BJ (cell line): ENCODE results near the gene ALDH1A2. TPM values are rescaled to one million over a fixed set of nuclear protein-coding genes. Genes with fewer than 3 reads are reported as not detected.

Experiments
- CTCF ChIA-PET: fragments of 350-600 bp; formaldehyde crosslinking; extraction: SDS; loops from one replicate; lab custom pipeline; 2021; ENCODE audit warnings: antibody characterized with exemption, inconsistent platforms; lab: Yijun Ruan, JAX
- POLR2A ChIA-PET: fragments of 300-600 bp; sonication (Branson Sonifier 250); formaldehyde crosslinking; extraction: SDS; loops from one replicate; lab custom pipeline; 2021; ENCODE audit warnings: antibody characterized with exemption; lab: Charles Lee
- DNase-seq: peaks from one replicate; pipeline ENCODE4 v3.0.0-alpha.2; 2011; ENCODE audit warnings: low read depth
- H3K27me3 ChIP-seq: 2 replicates; pipeline ENCODE4 v1.6.0; 2011; ENCODE audit warnings: low read length; ENCODE audit not compliant: control insufficient read depth, insufficient read depth
- H3K36me3 ChIP-seq: 2 replicates; pipeline ENCODE4 v1.5.1; 2011; ENCODE audit warnings: low read length; ENCODE audit not compliant: control insufficient read depth, insufficient read depth
- H3K4me3 ChIP-seq: 2 replicates; pipeline ENCODE4 v1.5.1; 2011; ENCODE audit warnings: low read depth, mild to moderate bottlenecking, control low read depth, low read length
- CTCF ChIP-seq: IDR thresholded peaks from 2 replicates; pipeline ENCODE4 v1.5.1; 2011; ENCODE audit warnings: low read depth, mild to moderate bottlenecking, control low read depth, inconsistent platforms, low read length, moderate library complexity; ENCODE audit not compliant: insufficient read depth
- polyA plus RNA-seq: library from polyadenylated mRNA; depleted of rRNA; stranded (reverse); fragments of >200 nt; gene quantifications from 2 replicates; pipeline ENCODE4 v1.2.3, GENCODE V29; 2011

The ALDH1A2 gene
- polyA plus RNA-seq, 1 experiment: 0.50 TPM

DNA sequence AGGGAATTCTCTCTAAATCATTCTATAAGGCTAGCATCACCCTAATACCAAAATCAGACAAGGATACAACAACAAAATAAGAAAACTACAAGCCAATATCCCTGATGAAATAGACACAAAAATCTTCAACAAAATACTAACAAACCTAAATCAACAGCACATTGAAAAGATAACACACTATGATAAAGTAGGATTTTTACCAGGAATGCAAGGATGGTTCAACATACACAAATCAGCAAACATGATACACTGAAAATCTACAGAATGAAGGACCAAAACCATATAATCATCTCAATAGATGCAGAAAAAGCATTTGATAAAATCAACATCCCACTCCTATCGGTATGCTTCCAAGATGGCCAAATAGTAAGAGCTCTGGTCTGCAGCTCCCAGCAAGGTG lies 39.5 kb downstream of the ALDH1A2 start:
- Histone ChIP-seq H3K36me3 (no peaks in the 10 kb centered on the region), H3K4me3 (no peak overlapping the region), H3K27me3 (no peaks in the 10 kb centered on the region)
- TF ChIP-seq CTCF: no peak
- POLR2A ChIA-PET: no interaction called here
- CTCF ChIA-PET: no interaction called here
- no peak for DNase-seq

GRCh38 chr15:58021332-58022230 lies 43.9 kb downstream of the ALDH1A2 start:
- TF ChIP-seq CTCF: no peak
- DNase-seq: no peak
- CTCF ChIA-PET: interaction anchor here (1.2 kb wide), 1 partner anchor 89 kb away, joined by 3 read pairs; no protein-coding TSS in a partner anchor

DNA sequence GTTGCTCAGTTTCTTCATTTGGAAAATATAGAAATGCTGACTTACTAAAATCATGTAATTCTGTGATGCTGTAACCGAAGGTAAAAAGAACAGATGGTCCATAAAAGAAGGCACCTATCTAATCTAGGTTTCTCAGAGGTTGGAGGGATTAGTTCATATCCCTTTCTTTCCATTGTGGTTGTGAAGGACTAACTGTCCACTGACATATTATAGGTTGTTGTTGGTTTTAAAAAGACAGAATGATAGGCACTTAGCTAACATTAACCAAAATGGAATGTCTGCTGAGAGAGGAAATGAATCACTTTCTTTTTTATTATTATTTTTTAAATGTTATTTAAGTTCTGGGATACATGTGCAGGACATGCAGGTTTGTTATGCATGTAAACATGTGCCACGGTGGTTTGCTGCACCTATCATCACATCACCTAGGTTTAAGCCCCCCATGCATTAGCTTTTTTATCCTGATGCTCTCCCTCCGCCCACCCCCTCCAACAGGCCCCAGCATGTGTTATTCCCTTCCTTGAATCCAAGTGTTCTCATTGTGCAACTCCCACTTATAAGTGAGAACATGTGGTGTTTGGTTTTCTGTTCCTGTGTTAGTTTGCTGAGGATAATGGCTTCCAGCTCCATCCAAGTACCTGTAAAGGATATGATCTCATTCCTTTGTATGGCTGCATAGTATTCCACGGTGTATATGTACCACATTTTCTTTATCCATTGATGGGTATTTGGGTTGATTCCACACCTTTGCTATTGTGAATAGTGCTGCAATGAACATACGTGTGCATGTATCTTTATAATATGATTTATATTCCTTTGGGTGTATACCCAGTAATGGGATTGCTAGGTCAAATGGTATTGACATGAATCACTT lies 45.8 kb downstream of the ALDH1A2 start:
- Histone ChIP-seq H3K27me3 (no peaks in the 10 kb centered on the region), H3K36me3 (no peaks in the 10 kb centered on the region), H3K4me3 (no peak overlapping the region)
- no peak for DNase-seq
- ChIA-PET CTCF (interaction anchor here (2.2 kb wide), 1 partner anchor 51 kb away, joined by 4 read pairs; no protein-coding TSS in a partner anchor), POLR2A (no interaction called here)
- no peak for TF ChIP-seq CTCF

More at GRCh38 chr15:58021332-58022230, 43.9 kb downstream of the ALDH1A2 start:
- POLR2A ChIA-PET: no interaction called here
- no peak overlapping the region for H3K4me3 ChIP-seq
- no peaks in the 10 kb centered on the region for H3K36me3 ChIP-seq
- no peaks in the 10 kb centered on the region for H3K27me3 ChIP-seq

DNA sequence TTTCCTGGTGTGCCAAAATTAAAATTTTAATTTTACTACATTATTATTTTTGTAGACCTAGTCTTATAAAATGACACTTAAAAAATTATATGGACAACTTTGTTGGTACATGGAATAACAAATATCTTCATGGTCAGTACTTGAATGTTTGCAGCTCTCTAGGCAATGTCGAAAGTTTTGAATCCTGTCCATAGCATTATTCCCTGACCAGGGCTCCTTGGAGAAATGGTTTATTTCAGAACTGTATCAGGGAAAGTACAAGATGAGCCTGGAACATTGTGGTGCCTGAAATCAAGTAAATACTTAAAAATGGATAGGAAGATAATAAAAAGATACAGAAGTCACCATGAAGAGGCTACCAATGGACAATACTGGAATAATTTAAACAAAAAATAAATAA lies 47.6 kb downstream of the ALDH1A2 start:
- no peak for DNase-seq
- H3K4me3 ChIP-seq: no peak overlapping the region
- no peaks in the 10 kb centered on the region for H3K27me3 ChIP-seq
- ChIA-PET CTCF (no interaction called here), POLR2A (no interaction called here)
- no peak for TF ChIP-seq CTCF
- H3K36me3 ChIP-seq: no peaks in the 10 kb centered on the region
